Hindlimb muscle (tissue), 1 donor: Measurements from ENCODE around the gene RADX. TPM values are rescaled to one million over a fixed set of nuclear protein-coding genes. Genes with fewer than 3 reads are reported as not detected.
"Not testable (repeated sequence)": the region's sequence is repeated elsewhere in the genome, so short reads cannot be mapped to it uniquely, and the experiment has no call there.

Experiments used
- DNase-seq: peaks from one replicate; pipeline ENCODE4 v3.0.0-alpha.2; 2013
- polyA plus RNA-seq: library from polyadenylated mRNA; unstranded; fragments of 120-200 nt; gene quantifications from one replicate; pipeline ENCODE4 v1.2.1, GENCODE V29; 2013; ENCODE audit not compliant: insufficient read length

Gene RADX
- 2.9 TPM for polyA plus RNA-seq

DNA sequence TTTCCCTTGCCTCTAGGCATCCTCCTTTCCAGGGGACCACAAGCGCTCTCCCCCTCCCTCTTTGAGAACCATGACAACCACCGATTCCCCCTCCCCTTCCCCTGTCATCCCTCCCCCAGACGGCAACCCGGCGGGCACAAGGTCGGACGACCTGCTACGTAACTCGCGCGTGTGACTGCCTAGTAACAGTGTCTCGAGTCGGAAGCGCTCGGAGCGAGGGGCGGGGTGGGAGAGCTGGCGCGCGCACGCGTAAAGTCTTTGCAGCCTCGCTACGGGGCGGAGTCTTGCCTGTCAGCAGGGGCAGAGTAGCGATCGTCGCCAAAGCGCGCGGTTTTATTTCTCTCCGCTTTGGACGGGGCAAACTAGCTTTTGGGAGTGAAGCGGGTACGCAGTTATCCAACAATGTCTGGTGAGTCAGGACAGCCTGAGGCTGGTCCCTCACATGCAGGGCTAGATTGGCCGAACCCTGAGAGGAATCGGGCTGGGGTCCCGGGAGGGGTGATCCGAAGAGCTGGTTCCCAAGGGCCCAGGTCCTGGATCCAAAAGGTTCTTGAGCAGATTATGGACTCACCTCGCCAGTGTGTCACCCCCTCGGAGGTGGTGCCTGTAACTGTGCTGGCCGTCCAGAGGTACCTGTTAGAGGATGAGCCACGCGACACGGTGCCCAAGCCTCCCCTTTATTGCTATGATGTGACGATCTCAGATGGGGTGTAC lies at the start of gene RADX:
RADX (plus strand) TSS at position 300 of the 714 bp plus-strand sequence; CDS start at position 403, 103 bp downstream.
- DNase-seq, result peak; percentile 61

GRCh38 chrX:106564986-106565385 lies 46.8 kb upstream of the RADX start:
- no peak for DNase-seq

DNA sequence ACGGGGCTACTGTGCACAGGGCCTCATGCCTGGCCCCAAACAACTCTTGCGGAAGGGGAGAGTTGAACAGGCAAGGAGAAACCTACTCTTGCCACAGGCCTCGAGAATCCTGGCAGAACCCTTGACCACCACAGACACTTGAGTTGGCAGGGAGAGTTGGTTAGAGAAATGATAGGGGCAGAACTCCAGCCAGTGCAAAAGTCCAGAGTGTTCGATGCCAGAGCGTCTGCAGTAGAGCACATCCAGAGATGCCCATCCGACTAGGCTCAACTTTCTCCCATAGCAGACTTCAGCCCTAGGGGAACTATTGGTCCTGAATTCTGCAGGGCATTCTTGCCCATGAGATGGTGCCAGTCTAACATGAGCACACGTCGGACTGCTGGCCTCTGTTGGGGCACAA lies 45.4 kb upstream of the RADX start:
- DNase-seq, result no peak

DNA sequence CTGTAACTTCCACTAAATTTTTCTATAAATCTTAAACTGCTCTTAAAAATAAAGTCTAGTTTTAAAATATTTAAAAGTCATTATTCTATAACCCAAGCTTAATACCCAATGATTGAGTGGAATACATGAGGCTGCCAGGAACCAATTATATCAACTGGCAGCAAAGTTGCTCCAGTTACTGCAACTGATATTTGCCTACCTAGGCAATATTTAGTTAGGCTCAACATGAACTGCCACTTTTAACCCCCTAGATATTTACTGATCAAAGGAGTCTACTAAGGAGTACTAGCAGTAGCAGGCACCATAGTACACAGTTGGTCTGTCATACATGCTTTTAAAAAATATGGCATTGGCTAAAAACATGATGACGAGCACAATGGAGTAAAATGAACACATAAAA lies 29.9 kb upstream of the RADX start:
- DNase-seq, result no peak

GRCh38 chrX:106585478-106585877 lies 26.3 kb upstream of the RADX start:
- no peak for DNase-seq

GRCh38 chrX:106588801-106589200 lies 23.0 kb upstream of the RADX start:
- DNase-seq, result no peak

GRCh38 chrX:106599411-106599810 lies 12.4 kb upstream of the RADX start:
- no peak for DNase-seq

DNA sequence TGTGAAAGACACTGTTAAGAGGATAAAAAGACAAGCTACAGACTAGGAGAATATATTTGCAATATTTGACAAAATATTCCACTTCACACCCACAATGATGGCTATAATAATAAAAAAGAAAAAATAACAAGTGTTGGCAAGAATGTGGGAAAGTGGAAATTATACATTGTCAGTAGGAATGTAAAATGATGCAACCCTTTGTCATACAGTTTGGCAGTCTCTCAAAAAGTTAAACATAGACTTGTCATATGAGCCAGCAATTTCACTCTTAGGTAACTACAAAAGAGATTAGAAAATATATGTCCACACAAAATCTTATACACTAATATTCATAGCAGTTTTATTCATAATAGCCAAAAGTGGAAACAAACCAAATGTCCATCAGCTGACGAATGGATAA lies 5.2 kb upstream of the RADX start:
- no peak for DNase-seq

- no peak for DNase-seq
These were observed 3.8 kb upstream of the RADX start for GRCh38 chrX:106608016-106608415.

GRCh38 chrX:106611317-106611678 lies 480 bp upstream of the RADX start:
- no peak for DNase-seq

- no peak for DNase-seq
These were observed 600 bp downstream of the RADX start for GRCh38 chrX:106612393-106612763.

- no peak for DNase-seq
These were observed 1.5 kb downstream of the RADX start for GRCh38 chrX:106613277-106613676.

GRCh38 chrX:106615041-106615440 lies 3.3 kb downstream of the RADX start:
- no peak for DNase-seq

DNA sequence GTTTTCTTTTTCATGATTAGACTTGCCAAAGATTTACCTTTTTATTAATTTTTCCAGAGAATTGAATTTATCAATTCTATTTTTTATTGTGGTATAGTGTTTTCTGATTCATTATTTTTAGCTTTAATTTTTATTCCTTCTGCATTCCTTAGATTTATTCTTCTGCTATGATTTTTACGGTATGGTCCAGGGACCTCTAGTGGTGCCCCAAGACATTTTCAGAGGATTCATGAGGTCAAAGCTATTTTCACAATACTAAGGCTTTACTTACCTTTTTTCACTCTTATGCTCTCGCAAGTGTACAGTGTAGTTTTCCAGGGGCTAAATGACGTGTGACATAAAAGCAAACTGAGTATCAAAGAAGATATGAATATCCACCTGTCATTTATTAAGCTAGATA lies 8.0 kb downstream of the RADX start:
- no peak for DNase-seq

GRCh38 chrX:106621836-106622235 lies 10.1 kb downstream of the RADX start:
- no peak for DNase-seq

GRCh38 chrX:106626789-106627188 lies 15.0 kb downstream of the RADX start:
- no peak for DNase-seq

GRCh38 chrX:106631615-106632014 lies 19.8 kb downstream of the RADX start:
- DNase-seq, result no peak

DNA sequence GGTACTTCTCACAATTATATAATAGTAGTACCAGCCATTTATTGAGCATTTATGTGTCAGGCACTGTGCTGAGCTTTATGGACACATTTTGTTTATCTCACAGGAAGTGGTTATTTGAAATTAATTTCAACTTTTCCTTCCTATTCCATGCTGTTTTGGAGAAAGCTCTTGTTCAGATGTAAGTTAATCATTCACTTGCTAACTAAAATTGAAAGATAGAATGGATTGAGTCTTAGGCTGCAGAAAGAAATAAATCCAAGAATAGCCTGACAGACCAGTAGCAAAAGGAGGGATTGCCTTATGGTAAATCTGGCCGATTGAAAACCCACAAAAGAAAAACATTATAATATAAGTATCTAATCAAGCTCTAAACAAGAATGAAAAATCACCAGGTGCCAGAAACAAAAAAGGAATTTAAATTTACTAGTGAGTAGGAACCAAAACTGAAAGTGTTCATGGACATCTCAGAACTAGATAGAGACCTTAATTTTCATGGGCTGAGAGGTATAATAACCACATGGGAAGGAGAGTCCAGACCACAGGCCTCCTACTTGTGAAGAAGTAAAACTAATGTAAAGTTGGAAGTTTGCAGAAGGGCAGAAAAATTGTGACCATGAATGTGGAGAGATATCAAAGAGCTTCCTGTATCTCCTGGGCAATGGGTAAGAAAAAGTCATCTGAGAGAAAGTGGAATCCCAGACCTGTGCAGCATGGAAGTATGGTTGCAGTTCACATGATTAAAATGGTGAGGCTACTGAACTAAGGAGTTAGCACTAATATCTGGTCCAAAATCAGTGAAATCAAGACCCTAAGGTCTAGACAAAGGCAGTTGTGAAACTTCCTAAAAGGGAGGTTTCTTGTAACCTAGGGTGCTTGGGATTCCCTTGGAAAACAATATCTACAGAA lies 38.0 kb downstream of the RADX start:
- DNase-seq, result no peak

- not testable (repeated sequence) for DNase-seq
These were observed 41.8 kb downstream of the RADX start for GRCh38 chrX:106653625-106654024.

DNA sequence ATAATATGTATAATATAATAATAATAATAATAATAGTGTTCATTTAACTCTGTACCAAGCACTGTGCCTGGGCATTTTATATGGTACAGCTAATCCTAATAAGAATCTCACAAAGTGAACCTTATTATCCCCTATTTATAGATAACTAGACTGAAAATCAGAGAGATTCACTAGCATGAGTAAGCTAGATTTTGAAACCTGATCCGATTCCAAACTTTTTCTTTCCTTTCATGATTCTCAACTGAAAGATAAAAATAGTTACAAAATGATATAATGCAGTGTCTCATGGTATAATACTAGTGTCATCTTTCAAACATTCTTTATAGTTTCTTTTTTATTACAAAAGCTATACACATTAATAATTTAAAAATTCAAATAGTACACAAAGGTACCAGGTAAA lies 58.9 kb downstream of the RADX start:
- DNase-seq, result no peak

DNA sequence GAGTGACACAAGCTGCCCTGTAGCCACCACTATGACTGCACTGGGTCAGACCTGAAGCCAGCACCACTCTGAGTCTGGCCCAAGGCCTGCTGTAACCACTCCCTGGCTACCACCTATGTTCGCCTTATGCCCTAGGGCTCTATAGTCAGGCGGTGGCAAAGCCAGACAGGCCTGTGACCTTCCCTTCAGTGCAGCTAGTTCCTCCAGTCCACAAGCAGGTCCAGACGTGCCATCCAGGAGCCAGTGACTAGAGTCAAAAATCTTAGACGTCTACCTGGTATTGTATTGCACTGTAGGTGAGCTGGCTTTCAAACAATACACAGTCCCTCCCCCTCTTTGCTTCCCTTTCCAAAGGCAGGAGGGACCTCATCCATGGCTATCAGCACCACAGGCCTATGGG lies 60.7 kb downstream of the RADX start:
- no peak for DNase-seq

GRCh38 chrX:106680716-106681115 lies 68.9 kb downstream of the RADX start:
- DNase-seq, result no peak

DNA sequence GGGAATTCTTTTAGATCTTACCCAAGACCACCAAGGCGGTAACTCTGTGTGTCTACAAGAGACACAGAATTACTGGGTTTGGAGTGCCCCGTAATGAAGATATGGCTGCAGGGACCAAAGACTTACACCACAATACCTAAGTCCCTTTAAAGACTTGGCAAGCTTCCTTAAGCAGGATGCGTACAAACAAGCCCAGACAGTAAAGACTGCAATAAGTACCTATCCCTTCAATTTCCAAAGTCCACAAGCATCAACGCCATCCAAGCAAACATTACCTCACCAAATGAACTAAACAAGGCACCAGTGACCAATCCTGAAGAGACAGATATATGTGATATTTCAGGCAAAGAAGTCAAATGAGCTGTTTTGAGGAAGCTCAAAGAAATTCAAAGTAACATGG lies 72.4 kb downstream of the RADX start:
- no peak for DNase-seq
